GM18526 (cell line): ENCODE data around the gene MACROD2.

Experiments used
- POLR2A ChIP-seq: IDR thresholded peaks from 3 replicates; pipeline ENCODE4 v1.6.1; 2011; ENCODE audit not compliant: insufficient read length; ENCODE audit errors: extremely low read depth

Gene MACROD2

GRCh38 chr20:14207591-14207990 is 212.3 kb downstream of the MACROD2 start:
- TF ChIP-seq POLR2A, result no peak

GRCh38 chr20:14208956-14209355 is 213.6 kb downstream of the MACROD2 start:
- TF ChIP-seq POLR2A, result no peak

- TF ChIP-seq POLR2A, result no peak
Measured at GRCh38 chr20:14210146-14210545, 214.8 kb downstream of the MACROD2 start.

- no peak for TF ChIP-seq POLR2A
Measured at GRCh38 chr20:14214046-14214445, 218.7 kb downstream of the MACROD2 start.

DNA sequence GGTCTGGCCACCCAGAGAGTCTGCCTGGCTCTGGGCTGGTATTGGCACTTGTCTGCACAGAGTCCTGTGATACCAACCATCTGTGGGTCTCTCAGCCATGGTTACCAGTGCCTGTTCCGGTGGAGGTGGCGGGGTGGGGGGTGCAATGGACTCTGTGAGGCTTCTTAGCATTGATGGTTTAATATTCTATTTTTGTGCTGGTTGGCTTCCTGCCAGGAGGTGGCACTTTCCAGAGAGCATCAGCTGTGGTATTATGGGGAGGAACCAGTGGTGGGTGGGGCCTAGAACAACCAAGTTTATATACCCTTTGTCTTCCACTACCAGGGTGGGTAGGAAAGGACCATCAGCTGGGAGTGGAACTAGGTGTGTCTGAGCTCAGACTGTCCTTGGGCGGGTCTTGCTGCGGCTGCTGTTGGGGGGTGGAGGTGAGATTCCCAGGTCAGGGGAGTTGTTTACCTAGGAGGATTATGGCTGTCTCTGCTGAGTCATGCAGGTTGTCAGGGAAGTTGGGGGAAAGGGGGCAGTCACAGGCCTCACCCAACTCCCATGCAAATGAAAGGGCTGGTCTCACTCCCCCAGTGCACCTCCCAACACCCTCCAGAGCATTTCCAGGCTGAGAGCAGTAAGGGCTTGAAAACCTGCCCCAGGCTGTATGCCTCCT is 224.6 kb downstream of the MACROD2 start:
- no peak for TF ChIP-seq POLR2A

DNA sequence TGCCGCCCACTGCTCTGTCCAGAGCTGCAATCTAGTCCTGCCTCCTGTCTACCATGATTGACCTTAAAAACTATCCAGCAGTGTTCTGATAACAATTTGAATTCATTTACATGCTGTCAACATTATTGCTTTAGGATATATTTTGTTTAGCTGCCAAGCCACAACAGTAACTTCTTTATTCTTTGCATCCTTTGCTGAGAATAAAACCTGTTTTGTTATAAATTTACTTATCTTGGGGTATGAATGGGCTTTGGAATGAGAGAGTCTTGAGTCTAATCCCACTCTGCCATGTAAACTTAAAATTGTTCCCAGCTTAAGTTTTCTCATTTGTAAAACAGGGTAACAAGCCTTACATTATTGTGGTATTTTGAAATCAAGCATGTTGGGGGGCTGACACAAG is 225.7 kb downstream of the MACROD2 start:
- TF ChIP-seq POLR2A, result no peak

DNA sequence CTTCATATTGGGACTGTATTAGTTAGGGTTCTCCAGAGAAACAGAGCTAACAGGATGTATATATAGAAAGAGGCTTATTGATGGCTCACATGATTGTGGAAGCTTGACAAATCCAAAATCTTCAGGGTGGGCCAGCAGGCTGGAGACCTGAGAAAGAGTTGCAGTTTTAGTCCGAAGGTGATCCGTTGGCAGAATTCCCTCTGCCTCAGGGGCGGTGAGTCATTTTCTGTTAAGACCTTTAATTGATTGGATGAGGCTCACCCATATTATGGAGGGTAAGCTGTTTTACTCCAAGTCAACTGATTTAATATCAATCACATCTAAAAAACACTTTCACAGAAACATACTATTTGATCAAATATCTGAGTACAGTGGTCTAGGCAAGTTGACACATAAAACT is 228.5 kb downstream of the MACROD2 start:
- no peak for TF ChIP-seq POLR2A

DNA sequence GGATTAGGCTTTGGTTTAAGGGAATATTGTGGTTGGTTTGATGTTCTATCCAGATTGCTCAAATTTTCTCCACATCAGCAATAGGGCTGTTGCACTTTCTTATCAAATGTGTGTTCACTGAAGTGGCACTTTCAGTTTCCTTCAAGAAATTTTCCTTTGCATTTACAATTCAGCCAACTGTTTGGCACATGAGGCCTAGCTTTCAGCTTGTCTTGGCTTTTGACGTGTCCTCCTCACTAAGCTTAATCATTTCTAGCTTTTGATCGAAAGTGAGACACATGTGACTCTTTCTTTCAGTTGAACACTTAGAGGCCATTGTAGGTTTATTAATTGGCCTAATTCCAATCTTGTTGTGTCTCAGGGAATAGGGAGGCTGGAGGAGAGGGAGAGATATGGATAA is 237.3 kb downstream of the MACROD2 start:
- no peak for TF ChIP-seq POLR2A

DNA sequence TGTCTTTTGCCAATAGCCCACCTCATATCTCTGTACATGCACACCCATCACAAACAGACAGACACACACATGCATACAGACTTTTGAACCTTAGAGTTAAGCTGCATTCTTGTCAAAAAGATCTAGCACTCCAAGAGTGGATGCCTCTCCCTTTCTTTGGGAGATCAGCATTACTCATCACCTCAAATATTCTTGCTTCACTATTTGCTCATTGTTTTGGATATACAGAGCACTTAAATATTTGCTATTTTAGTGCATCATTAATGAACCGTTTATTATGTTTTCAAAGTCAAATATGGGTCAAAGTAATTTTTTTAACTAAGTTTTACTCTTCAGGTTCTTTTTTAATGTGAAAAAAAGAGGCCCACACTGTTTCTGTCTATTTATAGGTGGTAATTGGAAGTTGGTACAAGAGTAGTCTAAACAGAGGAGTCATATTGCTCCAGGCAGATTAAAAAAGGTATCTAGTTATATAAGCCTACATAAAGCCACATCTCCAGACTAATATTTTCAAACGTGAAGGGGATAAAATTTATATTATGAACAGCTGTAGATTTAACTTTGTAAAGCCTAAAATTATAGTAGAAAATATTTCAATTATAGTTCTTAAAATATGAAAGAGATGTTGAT is 239.5 kb downstream of the MACROD2 start:
- TF ChIP-seq POLR2A, result no peak

DNA sequence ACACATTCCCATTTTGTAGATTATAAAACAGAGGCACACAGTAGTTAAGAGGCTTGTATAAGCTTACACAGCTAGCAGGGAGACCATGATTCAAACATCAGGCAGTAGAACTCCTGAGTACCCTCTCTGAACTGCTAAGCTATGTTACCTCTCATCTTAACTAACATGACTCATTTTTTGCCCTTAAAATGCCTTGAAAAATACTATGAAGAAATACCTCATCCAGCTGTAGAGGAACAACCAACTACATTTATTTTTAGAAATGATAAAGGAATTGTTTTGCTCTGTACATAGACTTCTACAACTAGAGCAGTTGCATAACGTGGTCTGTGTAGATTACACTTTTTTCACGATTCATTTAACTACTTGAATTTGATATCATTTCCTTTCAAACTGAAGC is 240.0 kb downstream of the MACROD2 start:
- TF ChIP-seq POLR2A, result no peak

DNA sequence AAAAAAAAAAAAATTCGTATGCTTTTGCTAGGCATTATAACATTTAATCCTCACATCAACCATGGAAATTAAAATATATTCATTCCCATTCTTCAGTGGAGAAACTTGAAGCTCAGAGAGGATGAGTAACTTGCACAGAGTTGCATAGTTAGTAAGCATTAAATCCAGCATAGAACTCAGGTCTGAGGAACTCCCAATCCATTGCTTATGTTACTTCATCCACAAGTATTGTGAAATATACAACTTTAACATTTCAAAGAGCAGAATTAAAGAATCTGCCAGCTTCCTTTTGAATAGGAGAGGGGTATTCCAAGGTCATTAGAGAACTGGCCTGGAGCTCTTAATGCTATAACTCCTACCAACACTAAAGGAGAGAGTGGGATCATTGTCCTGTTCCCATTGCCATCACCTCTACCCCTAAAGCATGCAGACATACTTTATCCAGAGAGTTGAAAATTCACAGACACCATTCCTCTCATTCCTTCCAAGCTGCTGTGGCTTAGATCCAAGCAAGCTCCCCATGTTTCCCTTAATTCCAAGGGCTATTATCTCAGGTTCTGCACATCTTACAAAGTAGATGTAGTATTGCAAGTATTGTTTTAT is 250.2 kb downstream of the MACROD2 start:
- TF ChIP-seq POLR2A, result no peak

GRCh38 chr20:14259689-14260088 is 264.4 kb downstream of the MACROD2 start:
- TF ChIP-seq POLR2A, result no peak

GRCh38 chr20:14260367-14260766 is 265.1 kb downstream of the MACROD2 start:
- no peak for TF ChIP-seq POLR2A

DNA sequence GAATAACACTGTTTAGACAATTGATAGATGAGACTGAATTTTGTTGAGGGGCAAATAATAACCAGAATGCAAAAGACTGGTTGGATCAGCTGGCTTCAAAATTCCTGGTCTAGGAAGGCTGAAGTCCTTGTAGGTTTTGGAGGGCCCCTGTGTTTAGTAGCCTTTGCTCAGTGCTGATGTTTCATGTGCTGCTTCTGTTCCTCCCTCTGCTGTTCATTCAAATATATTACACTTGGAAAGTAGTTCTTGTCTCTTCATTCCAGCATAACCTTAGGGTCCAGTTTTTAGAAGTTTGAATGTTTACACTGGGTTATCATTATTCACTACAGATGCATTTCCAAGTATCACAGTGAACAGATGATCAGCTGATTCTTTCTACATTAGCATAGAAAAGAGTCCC is 269.6 kb downstream of the MACROD2 start:
- no peak for TF ChIP-seq POLR2A

DNA sequence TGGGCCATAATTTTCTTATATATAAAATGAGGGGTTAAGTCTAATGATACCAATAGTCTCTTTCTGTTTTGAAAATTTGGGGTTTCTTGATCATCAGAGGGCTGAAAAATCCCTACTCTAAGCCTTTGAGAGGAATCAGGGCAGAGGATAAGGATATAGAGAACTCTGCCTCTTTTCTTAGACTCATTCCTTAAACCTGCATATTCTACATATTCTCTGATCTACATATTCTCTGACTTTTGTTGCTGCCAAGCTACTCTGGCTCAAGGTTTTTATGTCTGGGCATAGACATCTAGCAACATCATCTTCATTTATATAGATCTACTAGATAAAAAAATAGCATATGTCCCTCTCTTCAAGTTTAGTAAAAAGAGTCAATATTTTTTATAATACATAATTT is 270.9 kb downstream of the MACROD2 start:
- no peak for TF ChIP-seq POLR2A

DNA sequence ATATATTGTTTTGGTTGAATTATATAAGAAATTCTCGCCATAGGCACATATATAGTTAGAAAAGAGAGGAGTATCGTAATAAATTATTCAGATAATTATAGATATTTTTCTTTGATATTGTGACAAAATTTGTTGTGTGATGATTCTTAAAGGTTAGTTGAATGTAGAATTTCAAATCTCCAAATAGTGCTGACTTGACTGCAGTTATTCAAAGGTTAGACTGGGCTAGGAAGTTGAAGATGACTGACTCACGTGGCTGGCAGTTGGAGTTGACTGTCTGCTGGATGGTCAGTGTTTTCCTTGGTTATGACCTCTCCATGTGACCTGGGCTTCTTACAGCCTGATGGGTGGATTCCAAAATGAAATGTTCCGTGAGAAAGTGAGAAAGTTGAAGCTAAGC is 286.8 kb downstream of the MACROD2 start:
- TF ChIP-seq POLR2A, result no peak

DNA sequence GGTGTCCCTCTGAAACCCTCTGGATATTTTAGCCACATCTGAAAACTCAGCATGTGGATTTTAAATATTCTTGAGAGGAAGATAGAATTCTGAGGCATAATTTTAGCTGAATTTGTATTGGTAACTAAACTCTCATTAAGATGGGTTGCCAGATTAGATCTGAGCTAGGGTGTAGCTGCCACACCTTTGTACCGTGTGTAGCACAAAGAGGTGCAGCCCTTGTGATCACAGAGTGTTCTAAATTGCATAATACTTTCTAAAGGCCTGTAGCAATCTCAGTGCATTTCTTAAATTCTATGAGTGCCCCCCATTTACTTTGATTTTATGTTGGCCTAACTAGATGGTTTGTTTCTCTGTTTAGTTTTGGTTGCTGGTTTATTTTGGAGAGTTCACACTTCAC is 289.1 kb downstream of the MACROD2 start:
- no peak for TF ChIP-seq POLR2A
